ENCODE data around the gene RAI1. TPM values are rescaled to one million over a fixed set of nuclear protein-coding genes. Genes with fewer than 3 reads are reported as not detected.

RAI1 gene
- total and polyA plus RNA-seq, 10 of the 15 experiments (the other 5 are each of a cell fraction or from before 2014, with no cell fraction given), result 0.66 to 37.7 (median 6.0) TPM

DNA sequence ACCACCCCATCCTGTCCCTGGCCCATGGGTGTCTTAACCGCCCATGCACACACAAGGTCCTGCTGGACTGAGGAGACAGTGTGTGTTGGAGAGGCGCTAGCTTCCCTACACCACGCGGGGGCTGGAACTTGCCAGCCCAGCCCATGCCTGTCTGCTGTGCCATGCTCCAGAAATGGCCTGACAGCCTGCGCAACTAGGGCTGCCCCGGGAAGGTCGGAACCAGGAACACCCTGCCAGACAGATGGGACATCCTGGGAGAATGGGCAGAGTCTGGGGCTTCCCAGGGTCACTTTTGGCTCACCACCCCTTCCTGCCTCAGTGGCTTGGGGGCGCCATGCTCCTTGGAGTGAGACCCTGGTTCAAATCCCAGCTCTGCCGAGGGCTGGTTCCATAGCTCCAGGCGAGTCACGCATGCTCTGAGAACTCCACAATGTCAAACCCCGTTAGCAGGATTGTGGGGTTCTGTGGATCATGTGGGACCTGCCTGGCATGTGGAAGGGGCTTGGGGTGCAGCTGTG, 119.3 kb downstream of the RAI1 start (continued):
- TF ChIP-seq RELA (IDR thresholded peaks at IDR 0.05; ENCODE audit: borderline replicate concordance, partially characterized antibody) (no peak), PRDM15 (CRISPR knock-in tag; IDR thresholded peaks at IDR 0.05) (no peak), HDAC2 (IDR thresholded peaks at IDR 0.05) (no peak), DPF2 (IDR thresholded peaks at IDR 0.05) (no peak), POLR2AphosphoS5 (IDR thresholded peaks at IDR 0.05; ENCODE audit: low read length) (no peak), CEBPB (IDR thresholded peaks at IDR 0.05; ENCODE audit: borderline replicate concordance in 1 of 2, low read depth in 2 of 2, low read length in 2 of 2) (no peak), ZNF622 (IDR thresholded peaks at IDR 0.05) (no peak)
- TF ChIP-seq, protein P1, sequence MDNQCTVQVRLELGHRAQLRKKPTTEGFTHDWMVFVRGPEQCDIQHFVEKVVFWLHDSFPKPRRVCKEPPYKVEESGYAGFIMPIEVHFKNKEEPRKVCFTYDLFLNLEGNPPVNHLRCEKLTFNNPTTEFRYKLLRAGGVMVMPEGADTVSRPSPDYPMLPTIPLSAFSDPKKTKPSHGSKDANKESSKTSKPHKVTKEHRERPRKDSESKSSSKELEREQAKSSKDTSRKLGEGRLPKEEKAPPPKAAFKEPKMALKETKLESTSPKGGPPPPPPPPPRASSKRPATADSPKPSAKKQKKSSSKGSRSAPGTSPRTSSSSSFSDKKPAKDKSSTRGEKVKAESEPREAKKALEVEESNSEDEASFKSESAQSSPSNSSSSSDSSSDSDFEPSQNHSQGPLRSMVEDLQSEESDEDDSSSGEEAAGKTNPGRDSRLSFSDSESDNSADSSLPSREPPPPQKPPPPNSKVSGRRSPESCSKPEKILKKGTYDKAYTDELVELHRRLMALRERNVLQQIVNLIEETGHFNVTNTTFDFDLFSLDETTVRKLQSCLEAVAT (IDR thresholded peaks at IDR 0.05), result no peak
- TF ChIP-seq, protein P2, sequence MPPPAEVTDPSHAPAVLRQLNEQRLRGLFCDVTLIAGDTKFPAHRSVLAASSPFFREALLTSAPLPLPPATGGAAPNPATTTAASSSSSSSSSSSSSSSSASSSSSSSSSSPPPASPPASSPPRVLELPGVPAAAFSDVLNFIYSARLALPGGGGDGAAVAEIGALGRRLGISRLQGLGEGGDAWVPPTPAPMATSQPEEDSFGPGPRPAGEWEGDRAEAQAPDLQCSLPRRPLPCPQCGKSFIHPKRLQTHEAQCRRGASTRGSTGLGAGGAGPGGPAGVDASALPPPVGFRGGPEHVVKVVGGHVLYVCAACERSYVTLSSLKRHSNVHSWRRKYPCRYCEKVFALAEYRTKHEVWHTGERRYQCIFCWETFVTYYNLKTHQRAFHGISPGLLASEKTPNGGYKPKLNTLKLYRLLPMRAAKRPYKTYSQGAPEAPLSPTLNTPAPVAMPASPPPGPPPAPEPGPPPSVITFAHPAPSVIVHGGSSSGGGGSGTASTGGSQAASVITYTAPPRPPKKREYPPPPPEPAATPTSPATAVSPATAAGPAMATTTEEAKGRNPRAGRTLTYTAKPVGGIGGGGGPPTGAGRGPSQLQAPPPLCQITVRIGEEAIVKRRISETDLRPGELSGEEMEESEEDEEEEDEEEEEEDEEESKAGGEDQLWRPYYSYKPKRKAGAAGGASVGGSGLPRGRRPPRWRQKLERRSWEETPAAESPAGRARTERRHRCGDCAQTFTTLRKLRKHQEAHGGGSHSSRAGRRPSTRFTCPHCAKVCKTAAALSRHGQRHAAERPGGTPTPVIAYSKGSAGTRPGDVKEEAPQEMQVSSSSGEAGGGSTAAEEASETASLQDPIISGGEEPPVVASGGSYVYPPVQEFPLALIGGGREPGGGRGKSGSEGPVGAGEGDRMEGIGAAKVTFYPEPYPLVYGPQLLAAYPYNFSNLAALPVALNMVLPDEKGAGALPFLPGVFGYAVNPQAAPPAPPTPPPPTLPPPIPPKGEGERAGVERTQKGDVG (CRISPR knock-in tag; IDR thresholded peaks at IDR 0.05), result no peak
- TF ChIP-seq, protein P3, sequence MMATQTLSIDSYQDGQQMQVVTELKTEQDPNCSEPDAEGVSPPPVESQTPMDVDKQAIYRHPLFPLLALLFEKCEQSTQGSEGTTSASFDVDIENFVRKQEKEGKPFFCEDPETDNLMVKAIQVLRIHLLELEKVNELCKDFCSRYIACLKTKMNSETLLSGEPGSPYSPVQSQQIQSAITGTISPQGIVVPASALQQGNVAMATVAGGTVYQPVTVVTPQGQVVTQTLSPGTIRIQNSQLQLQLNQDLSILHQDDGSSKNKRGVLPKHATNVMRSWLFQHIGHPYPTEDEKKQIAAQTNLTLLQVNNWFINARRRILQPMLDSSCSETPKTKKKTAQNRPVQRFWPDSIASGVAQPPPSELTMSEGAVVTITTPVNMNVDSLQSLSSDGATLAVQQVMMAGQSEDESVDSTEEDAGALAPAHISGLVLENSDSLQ (IDR thresholded peaks at IDR 0.05), result no peak
